ENCODE results near the gene ANKRD11.

Gene ANKRD11

DNA sequence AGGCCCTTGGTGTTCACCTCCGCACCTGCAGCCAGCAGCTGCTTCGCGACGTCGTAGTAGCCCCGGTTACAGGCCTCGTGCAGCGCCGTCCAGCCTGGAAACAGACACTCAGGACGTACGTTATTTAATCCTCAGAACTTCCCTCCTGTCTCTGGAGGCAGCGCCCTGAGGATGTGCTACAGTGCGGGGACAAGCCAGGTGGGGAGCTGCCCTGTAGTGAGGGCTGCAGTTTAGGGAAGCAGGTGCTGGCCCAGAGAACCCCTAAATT is 201.8 kb downstream of the ANKRD11 start:
- H3K4me3 ChIP-seq = no peak overlapping the region
- no peak overlapping the region for H3K27ac ChIP-seq

DNA sequence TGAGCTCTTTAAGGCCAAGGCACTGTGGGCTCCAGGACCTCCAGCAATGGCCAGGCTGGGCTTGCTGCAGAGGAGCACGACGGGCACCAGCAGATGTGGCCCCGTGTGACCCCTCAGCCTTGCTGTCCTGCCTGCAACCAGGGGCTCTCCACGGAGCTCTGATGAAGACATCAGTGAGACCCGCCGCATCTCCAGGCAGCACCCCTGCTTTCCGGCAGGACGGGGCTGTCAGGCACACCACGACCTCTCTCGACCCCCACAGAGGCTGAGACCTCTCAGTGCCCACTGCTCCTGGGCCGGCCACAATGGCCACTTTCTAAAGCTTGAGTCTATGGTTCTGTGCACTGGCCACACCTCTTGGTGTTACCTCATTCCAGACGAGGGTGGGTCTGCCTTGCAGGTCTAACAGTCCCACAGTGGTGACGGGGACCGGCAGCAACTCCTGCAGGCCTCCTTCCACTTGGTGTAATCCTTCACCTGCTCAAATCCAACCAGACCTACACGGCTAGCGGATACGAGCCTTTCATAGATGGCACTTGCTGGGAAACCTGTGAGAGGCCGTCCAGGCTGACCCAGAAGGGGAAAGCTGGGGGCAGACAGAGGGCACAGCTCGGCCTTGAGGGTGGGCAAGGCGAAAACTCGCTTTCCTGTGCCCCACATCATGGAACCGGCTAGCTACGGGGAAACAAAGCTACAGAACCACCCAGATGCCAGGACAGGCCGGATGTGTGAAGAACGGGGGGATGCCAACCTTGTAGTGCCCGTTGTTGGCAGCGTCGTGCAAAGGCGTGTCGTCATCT is 202.4 kb downstream of the ANKRD11 start:
- no peak overlapping the region for H3K4me3 ChIP-seq
- no peak overlapping the region for H3K27ac ChIP-seq

DNA sequence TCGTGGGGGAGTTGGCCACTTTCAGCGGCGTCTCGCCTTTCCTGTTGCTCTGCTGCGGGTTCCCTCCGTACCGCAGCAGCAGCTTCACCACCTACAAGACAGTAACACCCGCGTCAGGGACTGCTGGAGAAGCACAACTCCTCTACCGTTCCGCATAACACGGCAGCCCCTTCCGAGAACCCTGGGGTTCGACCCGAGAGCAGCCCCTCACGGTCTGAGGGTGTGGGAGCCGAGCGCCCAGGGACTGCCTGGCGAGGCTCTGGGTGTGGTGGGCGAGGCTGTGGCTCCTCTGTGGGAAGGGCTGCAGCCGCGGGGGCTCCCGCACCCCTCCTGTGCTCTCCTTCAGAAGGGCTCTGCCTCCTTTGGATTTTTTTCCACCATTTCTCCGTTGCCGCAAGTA is 204.3 kb downstream of the ANKRD11 start:
- Histone ChIP-seq H3K4me3 (no peak overlapping the region), H3K27ac (no peak overlapping the region)

DNA sequence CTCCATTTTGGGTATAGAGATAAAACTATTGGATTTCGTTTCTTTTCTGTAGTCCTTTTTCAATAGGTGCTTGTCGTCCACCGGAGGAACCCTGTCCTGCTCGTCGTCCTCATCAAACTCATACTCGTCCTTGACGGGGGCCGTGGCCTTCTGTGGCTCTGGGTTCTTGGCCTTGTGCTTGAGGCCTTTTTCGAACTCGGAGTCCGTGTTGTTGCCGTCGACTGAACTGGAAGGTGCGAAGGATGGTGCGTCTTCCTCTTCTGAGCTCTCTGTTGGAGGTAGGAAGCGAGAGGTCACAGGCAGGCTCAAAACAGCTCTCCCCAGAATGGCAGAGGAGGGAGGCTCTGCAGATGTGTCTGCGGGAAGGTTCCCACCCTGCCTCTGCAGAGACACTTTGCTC is 205.0 kb downstream of the ANKRD11 start:
- no peak overlapping the region for H3K27ac ChIP-seq
- no peak overlapping the region for H3K4me3 ChIP-seq

DNA sequence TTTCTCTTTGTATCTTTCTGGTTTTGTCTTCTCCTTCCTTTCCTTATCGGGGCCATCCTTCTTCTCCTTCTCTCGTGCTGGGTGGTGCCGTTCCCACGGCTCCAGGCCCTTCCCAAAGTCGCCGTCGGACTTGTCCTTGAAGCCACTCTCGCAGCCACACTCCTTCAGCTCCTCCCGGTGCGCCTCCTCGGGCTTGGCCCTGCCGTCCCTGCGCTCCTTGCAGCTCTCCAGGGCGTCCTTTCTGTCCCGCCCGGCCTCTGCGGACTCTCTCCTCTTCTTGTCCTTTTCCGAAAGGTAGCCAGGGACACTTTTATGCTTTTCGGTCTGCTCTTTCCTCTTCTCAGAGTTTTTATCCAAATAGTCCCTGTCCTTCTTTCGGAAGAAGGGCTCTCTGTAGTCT is 206.9 kb downstream of the ANKRD11 start:
- Histone ChIP-seq H3K27ac (no peak overlapping the region), H3K4me3 (no peak overlapping the region)

DNA sequence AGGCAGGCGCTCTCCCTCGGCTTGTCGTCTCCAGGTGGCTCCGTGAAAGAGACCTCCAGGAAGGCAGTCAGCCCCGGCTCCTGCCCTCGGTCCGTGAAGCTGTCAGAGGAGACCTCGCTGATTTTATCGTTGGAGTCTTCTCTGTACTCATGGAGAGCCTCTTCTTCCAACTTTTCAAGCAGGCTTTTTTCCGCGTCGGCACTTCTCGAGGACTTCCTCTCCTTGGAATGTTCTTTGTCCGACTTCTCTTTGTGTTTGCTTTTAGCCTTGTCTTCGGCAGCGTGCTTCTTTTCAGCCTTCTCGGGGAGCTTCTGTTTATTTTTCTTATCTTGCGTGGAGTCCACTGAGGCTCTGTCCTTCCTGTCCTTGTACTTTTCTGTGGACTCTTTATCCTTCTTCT is 207.8 kb downstream of the ANKRD11 start:
- Histone ChIP-seq H3K4me3 (no peak overlapping the region), H3K27ac (no peak overlapping the region)

DNA sequence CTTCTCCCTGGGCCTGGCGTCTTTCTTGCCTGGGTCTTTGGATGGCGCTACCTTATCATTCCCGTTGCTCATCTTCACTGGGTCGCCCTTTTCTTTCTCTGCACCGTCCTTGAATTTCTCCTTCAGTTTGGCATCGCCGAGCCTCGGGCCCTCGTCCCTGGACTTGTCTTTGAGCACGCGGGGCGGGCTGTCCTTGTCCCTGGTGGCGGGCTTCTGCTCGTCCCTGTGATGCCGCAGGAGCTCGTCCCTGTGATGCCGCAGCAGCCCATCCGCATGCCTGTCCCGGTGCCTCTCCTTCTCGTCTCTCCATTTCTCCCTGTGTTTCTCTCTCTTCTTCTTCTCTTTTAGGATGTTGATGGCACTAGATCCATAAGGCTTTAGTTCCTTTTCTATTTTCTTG is 208.5 kb downstream of the ANKRD11 start:
- H3K4me3 ChIP-seq = no peak overlapping the region
- H3K27ac ChIP-seq = no peak overlapping the region

DNA sequence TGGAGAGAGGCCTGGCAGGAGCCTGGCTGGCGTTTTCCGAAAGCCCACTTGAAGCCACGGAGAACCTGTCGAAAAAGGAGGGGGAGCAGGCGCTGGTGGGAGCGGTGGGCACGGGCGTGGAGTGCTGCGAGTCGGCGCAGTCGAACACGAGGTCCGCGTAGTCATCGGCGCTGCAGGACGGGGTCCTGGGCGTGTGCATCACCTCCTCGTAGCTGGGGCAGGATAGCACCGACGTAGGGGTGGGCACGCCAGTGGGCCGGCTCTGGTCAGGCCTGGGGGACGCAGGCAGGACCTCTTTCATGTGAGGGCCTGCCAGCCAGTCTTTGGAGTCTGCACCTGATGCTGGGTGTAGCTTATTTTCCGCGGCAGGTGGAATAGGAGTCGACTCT is 209.2 kb downstream of the ANKRD11 start:
- H3K27ac ChIP-seq = no peak overlapping the region
- no peak overlapping the region for H3K4me3 ChIP-seq

DNA sequence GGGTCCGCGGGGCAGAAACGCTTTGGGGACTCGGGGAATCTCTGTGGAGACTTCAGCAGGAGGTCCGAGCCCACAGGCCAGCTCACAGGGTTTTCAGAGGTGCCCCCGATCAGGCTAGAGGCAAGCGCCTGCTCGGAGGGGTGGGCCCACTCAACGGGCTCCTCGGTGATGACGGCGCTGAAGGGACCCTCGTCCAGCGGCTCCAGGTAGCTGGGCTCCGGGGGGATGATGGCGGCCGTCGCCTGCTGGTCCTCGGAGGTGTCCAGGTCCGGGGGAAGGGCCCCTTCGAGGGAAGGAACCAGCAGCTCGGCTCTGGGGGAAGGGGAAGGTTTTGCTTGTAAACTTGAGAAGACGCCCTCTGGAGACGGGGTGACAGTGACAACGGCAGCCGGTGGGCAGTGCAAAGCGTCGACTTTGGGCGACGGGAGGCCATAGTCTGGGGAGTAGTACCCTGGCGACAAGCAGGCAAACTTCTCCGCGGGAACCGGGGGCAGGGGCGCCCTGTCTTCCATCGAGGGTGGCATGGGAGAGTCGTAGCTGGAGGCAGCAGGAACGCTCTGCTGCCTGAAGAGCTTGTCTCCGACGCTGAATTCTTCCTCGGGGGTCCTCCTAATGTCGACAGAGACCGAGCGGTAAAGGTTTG is 209.7 kb downstream of the ANKRD11 start:
- no peak overlapping the region for H3K27ac ChIP-seq
- H3K4me3 ChIP-seq = no peak overlapping the region

DNA sequence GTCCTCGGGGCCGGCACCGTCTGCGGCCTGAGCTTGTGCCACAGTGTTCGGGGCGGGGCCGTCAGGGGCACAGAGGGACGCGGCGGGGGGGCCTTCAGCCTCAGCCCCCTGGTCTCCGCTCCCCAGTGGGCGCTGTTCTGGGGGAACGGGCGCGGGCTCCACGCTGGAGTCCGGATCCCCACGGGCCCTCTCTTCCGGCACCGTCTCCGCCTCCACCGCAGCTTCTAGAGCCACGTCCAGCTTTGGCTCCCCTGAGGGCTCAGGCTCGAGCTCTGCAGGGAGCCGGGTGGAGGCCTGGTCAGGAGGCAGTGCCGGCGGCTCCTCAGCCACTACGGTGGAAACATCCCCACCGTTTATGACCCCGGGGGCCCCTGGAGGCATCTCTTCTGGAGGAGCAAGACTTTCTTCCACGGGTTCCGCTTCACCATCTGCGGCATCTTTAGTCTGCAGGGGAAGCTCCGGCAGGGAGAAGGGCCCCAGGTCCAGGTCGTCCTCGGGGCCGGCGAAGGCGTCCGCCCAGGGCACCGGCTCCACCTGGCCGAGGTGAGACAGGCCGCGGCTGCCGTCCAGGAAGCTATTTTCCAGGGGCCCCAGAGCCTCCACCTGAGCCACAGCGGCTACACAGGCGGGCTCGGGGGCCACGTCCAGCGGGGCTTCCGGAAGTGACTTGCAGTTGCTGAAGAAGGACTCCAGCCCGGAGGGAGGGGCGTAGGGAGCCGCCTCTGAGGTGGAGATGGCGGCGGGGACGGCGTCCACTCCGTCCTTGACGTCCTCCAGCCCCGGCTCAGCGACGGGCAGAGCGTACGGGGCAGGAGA is 210.5 kb downstream of the ANKRD11 start:
- no peak overlapping the region for H3K4me3 ChIP-seq
- no peak overlapping the region for H3K27ac ChIP-seq

DNA sequence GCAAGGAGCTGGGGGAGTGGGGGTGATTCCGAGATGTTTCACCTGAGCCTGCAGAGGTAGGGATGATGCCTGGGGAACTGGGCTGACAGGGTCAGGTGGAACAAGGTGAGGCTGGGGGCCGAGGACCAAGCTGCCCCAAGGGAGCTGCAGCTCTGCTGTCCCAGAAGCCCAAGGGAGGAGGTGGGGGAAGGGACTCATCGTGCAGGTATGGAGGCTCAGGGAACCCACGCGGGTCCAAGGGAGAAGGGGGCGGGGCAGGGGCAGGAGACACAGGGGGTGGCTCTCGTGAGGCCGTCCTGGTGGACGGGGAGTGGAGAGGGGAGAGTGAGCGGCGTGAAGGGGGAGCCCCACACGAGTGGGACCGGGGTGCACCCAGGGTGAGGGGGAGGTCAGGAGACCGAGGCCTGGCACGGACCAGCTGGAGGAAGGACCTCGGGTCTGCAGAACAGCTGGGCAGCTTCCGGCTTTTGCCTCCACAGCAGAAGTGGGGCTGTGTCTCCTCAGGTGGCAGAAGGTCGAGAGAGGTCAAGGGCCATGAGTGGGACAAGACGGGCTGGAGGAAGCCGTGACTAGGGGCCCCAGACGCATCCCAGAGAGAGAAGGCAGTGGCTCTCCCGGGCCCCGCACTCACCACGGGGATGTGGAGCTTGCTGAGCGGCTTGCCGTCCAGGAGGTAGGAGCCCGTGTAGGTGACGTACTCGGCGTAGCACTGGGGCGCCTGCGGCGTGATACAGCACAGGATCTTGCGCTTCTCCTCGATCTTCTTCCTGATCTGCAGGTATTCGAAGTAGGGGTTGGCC is 211.7 kb downstream of the ANKRD11 start:
- no peak overlapping the region for H3K27ac ChIP-seq
- no peak overlapping the region for H3K4me3 ChIP-seq

DNA sequence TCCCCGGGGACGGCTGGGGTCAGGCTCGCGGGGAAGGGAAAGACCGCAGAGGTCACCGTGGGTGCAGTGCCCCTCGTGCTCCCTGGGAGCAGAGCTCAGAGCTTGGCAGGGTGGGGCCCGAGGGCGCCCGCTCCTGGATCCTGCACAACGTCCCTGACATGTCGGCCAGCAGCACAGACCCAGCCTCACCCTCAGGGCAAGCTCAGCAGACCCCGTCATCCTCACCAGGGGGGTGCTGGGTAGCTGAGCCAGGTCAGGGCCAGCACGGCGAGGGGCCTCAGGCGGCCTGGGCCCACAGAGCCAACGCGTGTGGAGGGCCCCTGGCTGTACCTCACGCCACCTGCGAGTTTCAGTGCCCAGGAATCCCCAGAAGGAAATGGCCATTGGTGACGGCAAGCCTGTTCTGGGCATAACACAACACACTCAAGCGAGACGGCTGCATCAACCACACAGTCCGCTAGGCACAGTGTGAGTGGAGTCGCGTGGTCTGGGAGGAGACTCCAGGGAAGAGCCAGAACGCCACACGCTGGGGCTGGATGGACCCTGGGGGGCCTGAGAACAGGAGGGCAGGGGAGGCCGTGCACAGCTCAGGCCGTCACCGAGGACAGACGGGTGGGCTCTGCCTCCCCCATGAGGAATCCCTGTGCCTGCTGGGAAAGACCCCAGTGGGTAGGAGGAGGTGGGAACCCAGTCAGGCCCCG is 212.6 kb downstream of the ANKRD11 start:
- Histone ChIP-seq H3K27ac (no peak overlapping the region), H3K4me3 (no peak overlapping the region)

DNA sequence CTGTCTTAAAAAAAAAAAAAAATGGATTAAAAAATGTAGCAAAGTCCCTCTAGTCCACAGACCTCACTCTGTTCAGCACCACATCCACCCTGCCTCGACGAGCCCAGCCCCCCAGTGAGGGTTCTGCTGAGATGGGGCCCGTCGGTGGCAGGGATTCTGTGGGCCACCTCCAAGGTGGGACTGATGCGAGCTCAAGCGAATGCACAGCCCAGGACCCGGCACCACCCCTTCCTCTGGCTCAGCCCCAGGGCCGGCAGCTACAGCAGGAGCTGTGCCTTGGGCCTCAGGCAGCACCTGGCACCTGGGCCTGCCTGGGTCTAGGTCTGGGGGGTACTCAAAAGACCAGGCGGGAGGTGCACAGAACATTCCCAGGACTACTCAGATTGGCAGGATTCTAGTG is 213.3 kb downstream of the ANKRD11 start:
- no peak overlapping the region for H3K4me3 ChIP-seq
- no peak overlapping the region for H3K27ac ChIP-seq

DNA sequence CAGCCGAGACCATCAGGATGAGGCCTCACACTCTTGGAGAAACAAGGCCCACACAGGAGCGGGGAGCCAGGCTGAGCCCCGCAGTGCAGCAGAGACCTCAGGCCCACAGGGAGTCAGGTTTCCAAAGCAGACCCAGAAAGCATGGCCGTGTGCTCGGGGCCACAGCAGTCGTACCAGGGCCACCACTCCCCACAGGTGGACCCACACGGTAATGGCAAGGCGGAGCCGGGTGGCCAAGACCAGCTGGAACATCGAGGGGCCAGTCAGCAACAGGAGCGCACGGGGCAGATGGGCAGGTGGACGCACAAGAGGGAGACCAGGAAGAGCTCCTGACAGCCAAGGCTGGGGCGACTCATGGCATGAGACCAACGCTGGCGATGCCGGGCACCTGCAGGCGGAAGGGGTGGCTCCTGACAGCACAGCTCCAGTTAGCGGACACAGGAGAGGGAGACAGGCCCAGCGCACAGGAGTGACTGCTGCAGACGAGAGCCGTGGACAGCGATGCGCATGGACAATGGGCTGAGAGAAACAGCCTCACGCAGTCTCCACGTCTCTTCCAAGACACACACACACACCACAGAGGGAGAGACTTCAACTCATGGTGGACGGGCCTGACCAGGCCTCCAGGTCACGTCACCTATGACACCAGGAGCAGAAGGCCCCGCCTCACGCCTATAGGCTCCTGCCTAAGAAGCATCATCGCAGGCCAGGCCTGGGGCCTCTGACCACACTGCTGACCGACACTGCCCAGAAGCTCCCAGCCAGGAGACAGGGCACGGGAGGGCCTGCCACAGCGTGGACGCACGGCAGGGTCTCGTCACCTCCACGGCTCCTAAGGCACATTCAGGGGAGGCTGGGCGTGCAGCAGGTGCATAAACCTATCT is 214.3 kb downstream of the ANKRD11 start:
- Histone ChIP-seq H3K4me3 (no peak overlapping the region), H3K27ac (no peak overlapping the region)

DNA sequence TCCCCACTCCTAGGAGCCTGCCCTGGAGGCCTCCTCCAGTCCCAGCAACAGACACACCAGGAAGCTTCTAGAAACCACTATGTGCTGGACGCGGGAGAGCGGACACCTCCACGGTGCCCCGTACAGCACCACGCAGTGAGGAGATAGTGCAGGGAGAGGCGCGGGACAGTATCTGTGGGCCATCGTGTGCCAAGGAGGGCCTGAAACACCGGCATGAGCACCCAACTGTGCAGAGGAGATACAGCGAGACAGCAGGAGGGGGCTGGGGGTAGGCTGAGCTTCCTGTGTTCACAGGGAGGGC is 215.1 kb downstream of the ANKRD11 start:
- H3K4me3 ChIP-seq = no peak overlapping the region
- H3K27ac ChIP-seq = no peak overlapping the region

DNA sequence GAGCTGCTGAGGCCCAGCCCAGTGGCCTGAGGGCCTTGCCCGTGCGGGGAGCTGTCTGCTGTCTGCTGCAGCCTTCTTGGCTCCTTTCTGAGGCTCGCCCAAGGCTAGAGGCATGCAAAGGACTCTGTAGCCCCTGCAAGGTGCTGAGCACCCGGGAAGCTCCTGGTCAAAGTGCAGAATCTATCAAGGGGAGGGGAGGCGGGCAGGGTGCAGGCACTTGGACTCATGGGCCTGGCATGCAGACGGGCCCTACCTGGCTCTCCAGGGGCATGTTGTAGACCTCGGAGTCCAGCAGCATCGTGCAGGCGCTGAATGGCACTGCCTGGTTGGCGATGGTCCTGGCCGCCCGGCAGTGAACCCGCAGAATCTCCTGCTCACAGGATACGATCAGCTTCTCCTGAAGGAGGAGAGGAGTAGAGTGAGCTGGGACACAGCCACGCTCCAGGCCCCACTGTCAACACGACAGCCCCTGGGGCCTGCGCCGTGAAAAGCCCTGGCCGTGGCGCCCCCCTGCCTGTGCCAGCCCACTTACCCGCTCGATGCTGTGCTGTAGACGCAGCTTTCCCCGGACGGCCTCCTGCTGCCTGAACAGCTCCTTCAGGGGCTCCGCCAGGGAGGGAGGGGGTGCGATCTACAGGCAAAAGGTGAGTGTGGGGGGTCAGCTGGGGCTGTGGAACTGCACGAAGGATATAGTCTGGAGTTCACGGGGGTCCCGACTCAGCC is 215.6 kb downstream of the ANKRD11 start:
- Histone ChIP-seq H3K4me3 (no peak overlapping the region), H3K27ac (no peak overlapping the region)

DNA sequence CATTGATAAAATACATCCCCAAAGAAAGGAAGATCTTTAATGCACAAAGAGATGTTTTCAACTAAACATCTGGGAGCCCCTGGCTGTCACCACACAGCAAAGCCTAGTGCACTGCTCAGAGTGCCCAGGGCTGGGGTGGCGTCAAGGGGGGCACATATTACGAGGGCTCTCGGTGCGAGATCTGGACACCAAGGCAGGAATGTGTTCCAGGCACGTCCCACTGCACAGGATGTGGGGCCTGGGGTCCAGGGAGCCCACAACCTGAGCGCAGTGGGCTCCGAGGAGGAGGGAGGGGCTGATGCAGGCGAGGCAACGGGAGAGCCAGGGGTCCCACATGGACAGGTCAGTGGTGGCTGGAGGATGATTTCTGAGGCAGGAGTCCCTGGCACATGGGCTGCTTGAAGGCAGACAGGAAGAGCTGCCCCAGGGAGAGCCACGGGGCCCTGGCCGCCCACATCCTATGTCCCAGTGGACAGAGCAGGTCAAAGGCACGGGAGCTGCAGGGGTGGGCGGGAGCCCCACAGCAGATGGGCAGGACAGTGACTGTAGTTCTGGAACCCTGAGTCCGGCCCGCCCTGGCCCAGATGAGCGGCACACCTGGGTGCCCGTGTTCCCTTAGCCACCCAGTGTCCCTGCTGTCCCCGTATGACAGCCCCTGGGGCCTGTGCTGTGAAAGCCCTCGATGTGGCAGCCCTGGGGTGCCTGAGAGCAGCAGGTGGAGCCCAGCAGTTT is 216.5 kb downstream of the ANKRD11 start:
- Histone ChIP-seq H3K27ac (no peak overlapping the region), H3K4me3 (no peak overlapping the region)

DNA sequence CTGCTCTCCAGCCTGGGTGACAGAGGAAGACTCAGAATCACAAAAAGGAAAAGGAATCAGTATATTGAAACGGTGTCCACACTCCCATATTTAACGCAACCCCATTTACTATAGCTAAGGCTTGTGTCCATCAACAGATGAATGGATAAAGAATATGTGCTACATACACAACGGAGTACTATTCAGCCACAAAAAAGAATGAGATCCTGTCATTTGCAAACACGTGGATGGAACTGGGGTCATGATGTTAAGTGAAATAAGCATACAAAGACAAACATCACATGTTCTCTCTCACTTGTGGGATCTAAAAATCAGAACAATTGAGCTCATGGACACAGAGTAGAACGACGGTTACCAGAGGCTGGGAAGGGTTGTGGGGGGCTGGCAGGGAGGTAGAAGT is 217.7 kb downstream of the ANKRD11 start:
- H3K27ac ChIP-seq = no peak overlapping the region
- no peak overlapping the region for H3K4me3 ChIP-seq
